Renal pelvis (tissue), 4 donors: ENCODE measurements around the gene CERS1. TPM values are rescaled to one million over a fixed set of nuclear protein-coding genes. Genes with fewer than 3 reads are reported as not detected.

ENCODE experiments used
- DNase-seq: peaks from one replicate; pipeline ENCODE4 v3.0.0-alpha.2; 2013
- polyA plus RNA-seq, 3 donors: library from polyadenylated mRNA; unstranded; fragments of 120-200 nt; gene quantifications; one replicate each; pipeline ENCODE4 v1.2.1, GENCODE V29; 2013; ENCODE audit not compliant: insufficient read length in 3 of 3

CERS1 gene
- polyA plus RNA-seq, 3 donors = 6.2 to 7.8 (median 7.1) TPM

- no peak for DNase-seq
These were observed 54.6 kb downstream of the CERS1 start for GRCh38 chr19:18841400-18841799.

GRCh38 chr19:18840288-18841267 is 55.4 kb downstream of the CERS1 start:
- no peak for DNase-seq

GRCh38 chr19:18839465-18840287 is 56.3 kb downstream of the CERS1 start:
- no peak for DNase-seq

DNA sequence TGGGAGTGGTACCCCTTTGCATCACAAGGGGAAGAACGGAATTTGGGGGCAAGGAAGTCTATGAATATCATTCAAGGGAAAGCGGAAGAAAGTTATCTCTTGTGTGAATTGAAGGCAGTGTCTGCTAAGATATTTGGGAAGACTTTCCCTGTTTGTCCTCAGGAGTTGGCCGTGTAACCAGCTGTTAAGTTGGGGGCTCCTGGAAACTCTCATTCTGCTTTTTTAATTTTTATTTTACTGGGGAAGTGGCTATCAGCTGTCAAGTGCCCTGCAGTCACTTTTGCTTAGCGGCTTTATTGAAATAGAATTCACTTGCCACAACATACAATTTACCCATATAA is 61.3 kb downstream of the CERS1 start:
- no peak for DNase-seq

GRCh38 chr19:18833849-18834643 is 61.9 kb downstream of the CERS1 start:
- no peak for DNase-seq

DNA sequence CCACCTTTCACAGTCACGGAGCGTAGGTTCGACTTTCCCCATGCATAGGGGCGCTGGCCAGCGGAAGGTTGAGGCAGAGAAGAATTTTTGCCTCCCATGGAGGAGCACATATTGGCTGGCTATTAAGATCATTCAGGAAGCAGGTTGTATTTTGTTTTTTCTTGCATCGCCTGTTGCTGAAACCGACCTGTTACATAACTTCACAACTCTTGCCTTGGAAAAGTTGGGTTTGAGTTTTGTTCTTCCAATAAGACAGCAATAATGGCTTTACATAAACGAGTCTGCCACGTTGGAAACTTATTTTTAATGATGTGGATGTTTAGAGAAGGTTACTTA is 62.8 kb downstream of the CERS1 start:
- no peak for DNase-seq

DNA sequence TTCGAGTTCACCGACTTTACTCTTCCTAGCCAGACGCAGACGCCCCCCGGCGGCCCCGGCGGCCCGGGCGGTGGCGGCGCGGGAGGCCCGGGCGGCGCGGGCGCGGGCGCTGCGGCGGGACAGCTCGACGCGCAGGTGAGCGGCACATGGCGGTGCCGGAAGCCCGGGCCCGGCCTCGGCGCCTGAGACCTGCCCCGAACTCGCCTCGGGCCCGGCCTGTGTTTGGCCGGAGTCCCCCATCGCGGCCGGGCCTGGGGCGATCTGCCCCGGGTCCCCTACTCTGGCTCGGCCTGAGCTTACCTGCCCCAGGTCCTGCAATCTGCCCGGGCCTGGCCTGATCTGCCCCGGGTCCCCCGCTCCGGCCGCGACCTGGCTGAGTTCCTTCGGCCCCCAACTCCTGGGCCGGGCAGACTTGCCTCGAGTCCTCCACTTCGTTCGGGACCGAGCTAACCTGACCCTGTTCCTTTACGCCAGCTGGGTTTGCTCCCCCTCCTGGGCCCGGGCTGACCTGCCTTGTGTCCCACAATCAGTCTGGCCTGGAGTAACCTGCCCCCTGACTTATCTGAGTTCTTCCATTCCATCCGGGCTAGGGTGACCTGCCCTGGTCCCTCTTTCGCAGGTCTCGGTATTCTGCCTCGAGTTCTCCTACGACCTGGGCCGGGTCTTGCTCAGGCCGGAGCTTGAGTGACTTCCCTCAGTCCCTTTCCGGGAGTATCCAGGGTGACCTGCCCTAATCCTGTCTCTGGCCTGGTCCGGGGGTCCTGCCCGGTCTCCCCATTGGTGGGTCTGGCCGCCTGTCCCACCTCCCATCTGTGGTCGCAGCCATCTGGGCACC is 63.4 kb downstream of the CERS1 start:
- no peak for DNase-seq

GRCh38 chr19:18831524-18832305 is 64.2 kb downstream of the CERS1 start, which contains the start of gene UPF1:
Gene UPF1 (plus strand): TSS chr19:18831959. CDS start chr19:18832210, 251 bp downstream.
- peak; percentile 94 for DNase-seq

DNA sequence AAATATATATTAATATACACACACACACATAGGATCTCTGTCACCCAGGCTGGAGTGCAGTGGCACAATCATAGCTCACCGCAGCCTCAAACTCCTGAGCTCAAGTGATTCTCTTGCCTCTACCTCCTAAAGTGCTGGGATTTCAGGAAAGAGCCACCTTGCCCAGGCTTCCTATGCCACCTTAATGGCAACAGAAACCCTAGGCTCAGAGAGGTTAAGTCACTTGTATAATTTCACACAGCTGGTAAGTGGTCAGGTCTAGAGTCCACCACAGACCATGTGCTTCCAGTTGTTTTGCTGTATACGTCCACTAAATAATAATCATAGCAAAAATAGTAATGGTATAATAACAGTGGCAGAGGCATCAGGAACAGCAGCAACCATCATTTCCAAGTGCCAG is 65.5 kb downstream of the CERS1 start:
- DNase-seq = no peak

DNA sequence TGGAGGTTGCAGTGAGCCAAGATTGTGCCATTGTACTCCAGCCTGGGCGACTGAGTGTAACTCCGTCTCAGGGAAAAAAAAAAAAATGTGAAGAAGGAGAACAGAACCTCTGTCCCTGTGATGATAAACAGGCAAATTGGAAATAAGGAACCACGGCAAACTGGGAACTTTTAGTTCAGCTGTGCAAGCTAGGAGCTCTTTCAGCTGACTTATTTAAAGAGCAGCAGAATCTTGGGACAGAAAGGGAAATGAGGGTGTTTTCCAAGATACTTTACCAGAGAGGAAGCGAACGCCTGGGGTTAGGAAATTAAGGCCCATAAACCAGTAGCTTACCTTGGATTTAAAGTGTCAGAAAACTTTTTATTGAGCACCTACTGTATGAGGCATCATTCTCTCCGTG is 67.2 kb downstream of the CERS1 start:
- no peak for DNase-seq

Other genes with a start within 250 kb of the CERS1 start
- gene CRTC1, start 212.5 kb downstream of the CERS1 start, polyA plus RNA-seq = 10 to 100 TPM; 23.2 to 30.1 (median 23.7) TPM
- under 1 TPM; 0.10 to 0.56 (median 0.22) TPM for gene COMP, start 104.9 kb downstream of the CERS1 start, polyA plus RNA-seq
- 10 to 100 TPM; 54.6 to 66.1 (median 63.8) TPM for gene UPF1, start 64.2 kb downstream of the CERS1 start, polyA plus RNA-seq
- gene COPE, start 23.2 kb upstream of the CERS1 start, polyA plus RNA-seq = 100 to 1,000 TPM; 118 to 145 (median 140) TPM
- 10 to 100 TPM; 48.3 to 61.6 (median 57.4) TPM for gene DDX49, start 23.6 kb upstream of the CERS1 start, polyA plus RNA-seq
- gene HOMER3, start 45.1 kb upstream of the CERS1 start, polyA plus RNA-seq = 10 to 100 TPM; 56.2 to 72.4 (median 72.1) TPM
- gene SUGP2, start 137.4 kb upstream of the CERS1 start, polyA plus RNA-seq = 100 to 1,000 TPM in 2 of 3 donors, 10 to 100 TPM in 1; 71.5 to 127 (median 121) TPM
- gene ARMC6, start 137.4 kb upstream of the CERS1 start, polyA plus RNA-seq = 10 to 100 TPM; 34.7 to 41.6 (median 40.8) TPM
- 10 to 100 TPM; 22.3 to 26.8 (median 22.9) TPM for gene SLC25A42, start 167.8 kb upstream of the CERS1 start, polyA plus RNA-seq
- 10 to 100 TPM; 39.3 to 45.5 (median 39.5) TPM for gene TMEM161A, start 242.3 kb upstream of the CERS1 start, polyA plus RNA-seq